ENCODE data around the gene SCNN1A. TPM values are rescaled to one million over a fixed set of nuclear protein-coding genes. Genes with fewer than 3 reads are reported as not detected.

SCNN1A gene
- total RNA-seq, 2 experiments from 2014 or later = 0.35 to 1.0 TPM

DNA sequence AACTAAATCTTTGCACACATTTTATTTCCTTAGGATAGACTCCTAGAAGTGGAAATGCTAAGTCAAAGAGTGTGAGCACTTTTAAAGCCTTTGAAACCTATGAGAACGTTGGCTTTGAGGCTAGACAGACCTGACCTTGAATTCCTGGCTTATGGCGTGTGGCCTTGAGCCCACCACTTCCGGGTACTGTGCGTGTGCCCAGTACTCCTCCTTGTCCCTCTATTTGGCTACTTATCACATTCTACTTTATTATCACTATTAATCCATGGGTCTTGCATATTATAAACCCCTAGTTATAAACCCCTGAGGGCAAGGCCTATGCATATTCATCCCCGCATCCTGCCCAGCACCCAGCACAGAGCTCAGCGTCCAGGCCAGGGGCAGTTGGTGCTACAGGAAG is 43.4 kb upstream of the SCNN1A start:
- BruUV-seq (replicated peaks) = no TSS peak
- Histone ChIP-seq H3K36me3 (ENCODE audit: insufficient read depth, low read length) (no peaks in the 10 kb centered on the region), H3K4me1 (ENCODE audit: insufficient read depth, low read length, poor library complexity, severe bottlenecking) (peaks cover 15% of the 10 kb centered on the region), H2AFZ (ENCODE audit: low read length) (no peak overlapping the region), H4K20me1 (ENCODE audit: insufficient read depth, low read length) (no peaks in the 10 kb centered on the region), H3K79me2 (ENCODE audit: insufficient read depth, low read depth, low read length) (no peaks in the 10 kb centered on the region), H3K4me3 (ENCODE audit: low read depth, low read length, poor library complexity, severe bottlenecking) (no peak overlapping the region), H3K9me2 (ENCODE audit: insufficient read depth, low read length) (no peaks in the 10 kb centered on the region), H3K4me2 (ENCODE audit: low read length) (no peak overlapping the region), H3K9me3 (ENCODE audit: low read length) (no peaks in the 10 kb centered on the region), H3K27ac (ENCODE audit: low read depth, low read length, poor library complexity, severe bottlenecking) (no peak overlapping the region)
- POLR2A ChIA-PET = interaction anchor here (1.1 kb wide), 1 partner anchor 51 kb away, joined by 3 read pairs; no protein-coding TSS in a partner anchor
- no peak for DNase-seq (ENCODE audit: low spot score)
- intact Hi-C loops (cut with micrococcal nuclease; ENCODE audit: unreplicated experiment) = no loop called here
- no peak for TF ChIP-seq EZH2phosphoT487 (IDR thresholded peaks at IDR 0.05; ENCODE audit: borderline replicate concordance, low read depth, low read length)
- TF ChIP-seq, protein P1, sequence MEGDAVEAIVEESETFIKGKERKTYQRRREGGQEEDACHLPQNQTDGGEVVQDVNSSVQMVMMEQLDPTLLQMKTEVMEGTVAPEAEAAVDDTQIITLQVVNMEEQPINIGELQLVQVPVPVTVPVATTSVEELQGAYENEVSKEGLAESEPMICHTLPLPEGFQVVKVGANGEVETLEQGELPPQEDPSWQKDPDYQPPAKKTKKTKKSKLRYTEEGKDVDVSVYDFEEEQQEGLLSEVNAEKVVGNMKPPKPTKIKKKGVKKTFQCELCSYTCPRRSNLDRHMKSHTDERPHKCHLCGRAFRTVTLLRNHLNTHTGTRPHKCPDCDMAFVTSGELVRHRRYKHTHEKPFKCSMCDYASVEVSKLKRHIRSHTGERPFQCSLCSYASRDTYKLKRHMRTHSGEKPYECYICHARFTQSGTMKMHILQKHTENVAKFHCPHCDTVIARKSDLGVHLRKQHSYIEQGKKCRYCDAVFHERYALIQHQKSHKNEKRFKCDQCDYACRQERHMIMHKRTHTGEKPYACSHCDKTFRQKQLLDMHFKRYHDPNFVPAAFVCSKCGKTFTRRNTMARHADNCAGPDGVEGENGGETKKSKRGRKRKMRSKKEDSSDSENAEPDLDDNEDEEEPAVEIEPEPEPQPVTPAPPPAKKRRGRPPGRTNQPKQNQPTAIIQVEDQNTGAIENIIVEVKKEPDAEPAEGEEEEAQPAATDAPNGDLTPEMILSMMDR (conservative IDR thresholded peaks at IDR 0.05; ENCODE audit: low read length) = no peak
- CTCF ChIA-PET (ENCODE audit: unreplicated experiment) = no interaction called here

DNA sequence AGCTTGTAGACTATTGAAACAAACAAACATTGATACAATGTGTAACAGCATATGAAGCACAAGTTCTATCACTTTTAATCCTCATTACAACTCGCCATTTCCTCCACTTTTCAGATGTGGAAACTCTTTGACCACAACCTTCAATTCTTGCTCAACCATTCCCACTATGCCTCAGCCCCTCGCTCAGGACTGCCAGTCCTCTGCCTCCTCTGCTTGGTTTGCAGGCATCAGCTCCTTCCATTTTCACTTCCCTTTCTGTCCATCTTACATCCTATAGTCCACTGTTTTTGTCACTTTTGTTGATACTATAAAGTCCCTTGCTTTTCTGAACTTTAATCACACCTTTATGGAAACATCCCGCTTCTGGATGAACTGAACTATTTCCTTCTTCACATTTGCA is 41.2 kb upstream of the SCNN1A start:
- Histone ChIP-seq H3K9me3 (ENCODE audit: low read length) (no peaks in the 10 kb centered on the region), H3K27ac (ENCODE audit: low read depth, low read length, poor library complexity, severe bottlenecking) (no peak overlapping the region), H3K4me3 (ENCODE audit: low read depth, low read length, poor library complexity, severe bottlenecking) (no peak overlapping the region), H2AFZ (ENCODE audit: low read length) (no peak overlapping the region), H3K79me2 (ENCODE audit: insufficient read depth, low read depth, low read length) (no peaks in the 10 kb centered on the region), H3K4me2 (ENCODE audit: low read length) (no peak overlapping the region), H3K4me1 (ENCODE audit: insufficient read depth, low read length, poor library complexity, severe bottlenecking) (peaks cover 6% of the 10 kb centered on the region), H4K20me1 (ENCODE audit: insufficient read depth, low read length) (no peaks in the 10 kb centered on the region), H3K36me3 (ENCODE audit: insufficient read depth, low read length) (no peaks in the 10 kb centered on the region), H3K9me2 (ENCODE audit: insufficient read depth, low read length) (no peaks in the 10 kb centered on the region)
- CTCF ChIA-PET (ENCODE audit: unreplicated experiment) = no interaction called here
- TF ChIP-seq EZH2phosphoT487 (IDR thresholded peaks at IDR 0.05; ENCODE audit: borderline replicate concordance, low read depth, low read length) = no peak
- TF ChIP-seq, protein P1 (conservative IDR thresholded peaks at IDR 0.05; ENCODE audit: low read length) = no peak
- DNase-seq (ENCODE audit: low spot score) = no peak
- no TSS peak for BruUV-seq (replicated peaks)
- intact Hi-C loops (cut with micrococcal nuclease; ENCODE audit: unreplicated experiment) = no loop called here
- POLR2A ChIA-PET = interaction anchor here (0.5 kb wide), 1 partner anchor 117 kb away, joined by 3 read pairs; the partner anchor contains the start of gene GAPDH

DNA sequence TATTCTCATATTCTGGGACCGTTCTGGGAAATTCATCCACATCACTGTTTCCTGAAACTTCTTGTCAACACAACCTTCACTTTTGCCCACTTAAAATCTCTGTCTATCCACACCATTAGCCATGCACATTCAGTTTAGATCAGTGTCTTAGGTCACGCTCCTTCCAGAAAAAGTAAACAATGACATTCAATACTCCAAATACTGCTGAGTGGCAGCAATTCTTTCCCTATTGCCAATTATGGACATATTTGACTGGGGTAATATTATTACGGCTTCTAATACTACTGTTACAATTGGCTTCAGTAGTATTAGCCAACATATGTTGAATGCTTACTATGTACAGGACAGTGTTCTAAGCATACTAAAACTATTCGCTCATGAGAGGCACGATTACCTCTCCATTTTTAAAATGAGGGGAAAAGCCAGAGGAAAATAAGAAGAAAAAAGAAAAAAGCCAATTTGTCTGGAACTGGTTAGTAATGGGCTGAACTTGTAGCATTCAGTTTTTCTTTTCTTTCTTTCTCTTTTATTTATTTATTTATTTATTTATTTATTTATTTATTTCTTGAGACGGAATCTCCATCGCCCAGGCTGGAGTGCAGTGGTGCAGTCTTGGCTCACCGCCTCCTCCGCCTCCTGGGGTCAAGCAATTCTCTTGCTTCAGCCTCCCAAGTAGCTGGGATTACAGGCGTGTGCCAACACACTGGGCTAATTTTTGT is 32.0 kb upstream of the SCNN1A start:
- Histone ChIP-seq H3K27ac (ENCODE audit: low read depth, low read length, poor library complexity, severe bottlenecking) (no peak overlapping the region), H4K20me1 (ENCODE audit: insufficient read depth, low read length) (no peaks in the 10 kb centered on the region), H3K9me3 (ENCODE audit: low read length) (no peaks in the 10 kb centered on the region), H2AFZ (ENCODE audit: low read length) (no peak overlapping the region), H3K4me2 (ENCODE audit: low read length) (no peak overlapping the region), H3K79me2 (ENCODE audit: insufficient read depth, low read depth, low read length) (no peaks in the 10 kb centered on the region), H3K36me3 (ENCODE audit: insufficient read depth, low read length) (no peaks in the 10 kb centered on the region), H3K4me1 (ENCODE audit: insufficient read depth, low read length, poor library complexity, severe bottlenecking) (no peaks in the 10 kb centered on the region), H3K9me2 (ENCODE audit: insufficient read depth, low read length) (no peaks in the 10 kb centered on the region), H3K4me3 (ENCODE audit: low read depth, low read length, poor library complexity, severe bottlenecking) (no peak overlapping the region)
- intact Hi-C loops (cut with micrococcal nuclease; ENCODE audit: unreplicated experiment) = no loop called here
- BruUV-seq (replicated peaks) = no TSS peak
- TF ChIP-seq, protein P1 (conservative IDR thresholded peaks at IDR 0.05; ENCODE audit: low read length) = no peak
- no peak for TF ChIP-seq EZH2phosphoT487 (IDR thresholded peaks at IDR 0.05; ENCODE audit: borderline replicate concordance, low read depth, low read length)
- POLR2A ChIA-PET = no interaction called here
- DNase-seq (ENCODE audit: low spot score) = no peak
- CTCF ChIA-PET (ENCODE audit: unreplicated experiment) = no interaction called here
